ENCODE data around the gene AIFM2.
"Not testable (repeated sequence)": the region's sequence is repeated elsewhere in the genome, so short reads cannot be mapped to it uniquely, and the experiment has no call there.

AIFM2 gene

GRCh38 chr10:70132098-70133029 lies at the start of gene AIFM2:
Gene AIFM2, minus strand, starts transcription at chr10:70132825. Its CDS starts 8,741 bp downstream, at chr10:70124084.
- H3K36me3 ChIP-seq (replicated peaks; ENCODE audit: low read depth, low read length), result no peaks in the 10 kb centered on the region
- peak within 1 kb of the TSS; percentile 3; the same call in 1 of the 2 replicates for H3K27ac ChIP-seq (ENCODE audit: low read length)
- H3K27me3 ChIP-seq (ENCODE audit: low read depth, low read length), result no peaks in the 10 kb centered on the region
- H3K4me3 ChIP-seq (ENCODE audit: low read length), result peak within 1 kb of the TSS; percentile 94
- H3K79me2 ChIP-seq (ENCODE audit: low read length), result 0 out of 2 replicates have a peak, but pooled peaks cover 2% of the 10 kb centered on the region
- TF ChIP-seq EZH2phosphoT487 (IDR thresholded peaks at IDR 0.05; ENCODE audit: low read depth) (no peak), CTCF (IDR thresholded peaks at IDR 0.05; ENCODE audit: low read depth, low read length) (0 out of 2 replicates have a peak, but pooled peaks have one; percentile 5)
- peaks cover 11% of the 10 kb centered on the region for H3K4me1 ChIP-seq (ENCODE audit: low read length)
- H3K4me2 ChIP-seq (ENCODE audit: low read length), result peak within 1 kb of the TSS; percentile 90
- peak within 1 kb of the TSS; percentile 84 for H2AFZ ChIP-seq (ENCODE audit: low read depth, low read length)
- H4K20me1 ChIP-seq (ENCODE audit: insufficient read depth, low read length), result no peaks in the 10 kb centered on the region
- H3K9ac ChIP-seq (ENCODE audit: low read length), result peak within 1 kb of the TSS; percentile 91
- no peaks in the 10 kb centered on the region for H3K9me3 ChIP-seq (ENCODE audit: insufficient read depth, low read length)

GRCh38 chr10:70179209-70179608 lies 46.6 kb upstream of the AIFM2 start:
- H3K27ac ChIP-seq (ENCODE audit: low read length); H3K4me3 ChIP-seq (ENCODE audit: low read length); H3K79me2 ChIP-seq (ENCODE audit: low read length); H3K27me3 ChIP-seq (ENCODE audit: low read depth, low read length); H2AFZ ChIP-seq (ENCODE audit: low read depth, low read length); H3K9me3 ChIP-seq (ENCODE audit: insufficient read depth, low read length); H3K4me2 ChIP-seq (ENCODE audit: low read length); H4K20me1 ChIP-seq (ENCODE audit: insufficient read depth, low read length); H3K4me1 ChIP-seq (ENCODE audit: low read length); H3K9ac ChIP-seq (ENCODE audit: low read length); H3K36me3 ChIP-seq (replicated peaks; ENCODE audit: low read depth, low read length): not testable (repeated sequence)

GRCh38 chr10:70178139-70178725 lies 45.6 kb upstream of the AIFM2 start:
- no peak overlapping the region for H3K4me3 ChIP-seq (ENCODE audit: low read length)
- H3K27ac ChIP-seq (ENCODE audit: low read length), result no peak overlapping the region
- peaks cover 6% of the 10 kb centered on the region for H3K4me1 ChIP-seq (ENCODE audit: low read length)
- no peaks in the 10 kb centered on the region for H4K20me1 ChIP-seq (ENCODE audit: insufficient read depth, low read length)
- H2AFZ ChIP-seq (ENCODE audit: low read depth, low read length), result no peak overlapping the region
- H3K36me3 ChIP-seq (replicated peaks; ENCODE audit: low read depth, low read length), result no peaks in the 10 kb centered on the region
- no peak overlapping the region for H3K4me2 ChIP-seq (ENCODE audit: low read length)
- TF ChIP-seq EZH2phosphoT487 (IDR thresholded peaks at IDR 0.05; ENCODE audit: low read depth) (no peak), CTCF (IDR thresholded peaks at IDR 0.05; ENCODE audit: low read depth, low read length) (no peak)
- H3K9me3 ChIP-seq (ENCODE audit: insufficient read depth, low read length), result no peaks in the 10 kb centered on the region
- H3K9ac ChIP-seq (ENCODE audit: low read length), result no peak overlapping the region
- H3K79me2 ChIP-seq (ENCODE audit: low read length), result no peaks in the 10 kb centered on the region
- H3K27me3 ChIP-seq (ENCODE audit: low read depth, low read length), result no peaks in the 10 kb centered on the region

- no peaks in the 10 kb centered on the region for H3K79me2 ChIP-seq (ENCODE audit: low read length)
- H4K20me1 ChIP-seq (ENCODE audit: insufficient read depth, low read length), result no peaks in the 10 kb centered on the region
- H2AFZ ChIP-seq (ENCODE audit: low read depth, low read length), result no peak overlapping the region
- H3K9me3 ChIP-seq (ENCODE audit: insufficient read depth, low read length), result no peaks in the 10 kb centered on the region
- TF ChIP-seq EZH2phosphoT487 (IDR thresholded peaks at IDR 0.05; ENCODE audit: low read depth) (no peak), CTCF (IDR thresholded peaks at IDR 0.05; ENCODE audit: low read depth, low read length) (no peak)
- H3K4me1 ChIP-seq (ENCODE audit: low read length), result peaks cover 6% of the 10 kb centered on the region
- no peaks in the 10 kb centered on the region for H3K27me3 ChIP-seq (ENCODE audit: low read depth, low read length)
- H3K27ac ChIP-seq (ENCODE audit: low read length), result no peak overlapping the region
- H3K4me3 ChIP-seq (ENCODE audit: low read length), result no peak overlapping the region
- H3K36me3 ChIP-seq (replicated peaks; ENCODE audit: low read depth, low read length), result no peaks in the 10 kb centered on the region
- H3K9ac ChIP-seq (ENCODE audit: low read length), result no peak overlapping the region
- H3K4me2 ChIP-seq (ENCODE audit: low read length), result no peak overlapping the region
These were observed 43.8 kb upstream of the AIFM2 start for GRCh38 chr10:70176441-70176840.
